Right ventricle myocardium inferior (tissue), 1 donor: ENCODE data around the gene C16orf89. TPM values are rescaled to one million over a fixed set of nuclear protein-coding genes. Genes with fewer than 3 reads are reported as not detected.

ENCODE experiments used
- ATAC-seq: fragments of 200-7000 bp; cut with Tn5 transposase; one replicate; pipeline ENCODE4 v1.9.1; 2020; ENCODE audit warnings: mild to moderate bottlenecking, moderate library complexity
- DNase-seq: peaks from one replicate; pipeline ENCODE4 v3.0.0; 2021; ENCODE audit errors: missing footprints
- intact Hi-C: fragments of 100-400 bp; cut with DNase I; formaldehyde crosslinking; loops from one replicate; pipeline ENCODE4 v1.11.0; 2022
- total RNA-seq: library from RNA; stranded (reverse); fragmentation: NEBNext Ultra II Directional; extraction: Animal tissue kit (Norgen Biotek cat#: 25700); gene quantifications from one replicate; pipeline ENCODE4 v1.2.1, GENCODE V29; 2021
- donor health status: DM: no; HTN: yes; CAD: no; lungs with severe emphysema.

C16orf89 gene
- total RNA-seq, 1 donor from 2014 or later, result 3.5 TPM

- DNase-seq (no peak), ATAC-seq (no peak)
- intact Hi-C loops, result no loop called here
Measured at GRCh38 chr16:5016967-5017677, 48.6 kb downstream of the C16orf89 start.

GRCh38 chr16:5015887-5016286 is 49.9 kb downstream of the C16orf89 start:
- ATAC-seq, result no peak
- DNase-seq, result no peak
- intact Hi-C loops, result no loop called here

GRCh38 chr16:5015351-5015750 is 50.4 kb downstream of the C16orf89 start:
- intact Hi-C loops, result no loop called here
- no peak for DNase-seq
- ATAC-seq, result no peak

- no peak for DNase-seq
- intact Hi-C loops, result no loop called here
- no peak for ATAC-seq
Measured at GRCh38 chr16:5012887-5013286, 52.9 kb downstream of the C16orf89 start.

- intact Hi-C loops, result no loop called here
- DNase-seq (no peak), ATAC-seq (no peak)
Measured at GRCh38 chr16:5011637-5012036, 54.1 kb downstream of the C16orf89 start.

GRCh38 chr16:5010576-5011329 is 55.0 kb downstream of the C16orf89 start:
- intact Hi-C loops, result no loop called here
- no peak for DNase-seq
- ATAC-seq, result no peak

GRCh38 chr16:5008311-5008731 is 57.4 kb downstream of the C16orf89 start:
- ATAC-seq (no peak), DNase-seq (no peak)
- intact Hi-C loops, result no loop called here

- DNase-seq (no peak), ATAC-seq (no peak)
- intact Hi-C loops, result no loop called here
Measured at GRCh38 chr16:5007256-5007655, 58.5 kb downstream of the C16orf89 start.

GRCh38 chr16:5006348-5007193 is 59.2 kb downstream of the C16orf89 start:
- DNase-seq (no peak), ATAC-seq (no peak)
- intact Hi-C loops, result no loop called here

- intact Hi-C loops, result no loop called here
- DNase-seq (no peak), ATAC-seq (no peak)
Measured at GRCh38 chr16:5005916-5006315, 59.8 kb downstream of the C16orf89 start.

- DNase-seq (no peak), ATAC-seq (peak; percentile 17)
- intact Hi-C loops, result no loop called here
Measured at GRCh38 chr16:5004311-5004710, 61.4 kb downstream of the C16orf89 start.

GRCh38 chr16:5003828-5004227 is 61.9 kb downstream of the C16orf89 start:
- ATAC-seq, result no peak
- no peak for DNase-seq
- intact Hi-C loops, result no loop called here

- intact Hi-C loops, result no loop called here
- DNase-seq (no peak), ATAC-seq (no peak)
Measured at GRCh38 chr16:5003211-5003610, 62.5 kb downstream of the C16orf89 start.

GRCh38 chr16:5002699-5003143 is 63.0 kb downstream of the C16orf89 start:
- no peak for DNase-seq
- peak; percentile 80 for ATAC-seq
- intact Hi-C loops, result loop anchor here (1.0 kb wide), 1 partner anchor 20 kb away; no protein-coding TSS in a partner anchor

- DNase-seq, result no peak
- intact Hi-C loops, result loop anchor here (1.0 kb wide), 1 partner anchor 20 kb away; no protein-coding TSS in a partner anchor
- no peak for ATAC-seq
Measured at GRCh38 chr16:5001986-5002385, 63.8 kb downstream of the C16orf89 start.

GRCh38 chr16:5001571-5001970 is 64.2 kb downstream of the C16orf89 start:
- intact Hi-C loops, result no loop called here
- no peak for DNase-seq
- no peak for ATAC-seq

- intact Hi-C loops, result no loop called here
- DNase-seq, result no peak
- ATAC-seq, result no peak
Measured at GRCh38 chr16:5000573-5001001, 65.2 kb downstream of the C16orf89 start.

- intact Hi-C loops, result no loop called here
- no peak for DNase-seq
- ATAC-seq, result no peak
Measured at GRCh38 chr16:4994719-4995434, 70.9 kb downstream of the C16orf89 start.
